H1 (cell line): ENCODE results near the gene RBM44. TPM values are rescaled to one million over a fixed set of nuclear protein-coding genes. Genes with fewer than 3 reads are reported as not detected.

ENCODE experiments used
- ATF3 ChIP-seq: IDR thresholded peaks from 2 replicates; pipeline ENCODE4 v1.6.1; 2011; ENCODE audit warnings: low read depth, mild to moderate bottlenecking, low read length; ENCODE audit not compliant: insufficient read depth
- CHD2 ChIP-seq: IDR thresholded peaks from 2 replicates; pipeline ENCODE4 v1.6.1; 2012; ENCODE audit warnings: low read length, improper control_type of control experiment
- CHD7 ChIP-seq: fragments of 300-600 bp; sonication (generic); IDR thresholded peaks from 2 replicates; pipeline ENCODE4 v1.7.1; 2012; ENCODE audit warnings: low read length, moderate library complexity, mild to moderate bottlenecking, inconsistent platforms; ENCODE audit not compliant: insufficient replicate concordance
- EGR1 ChIP-seq: IDR thresholded peaks from 2 replicates; pipeline ENCODE4 v1.6.1; 2011; ENCODE audit warnings: low read depth, low read length, borderline replicate concordance
- KDM5A ChIP-seq: fragments of 200-600 bp; IDR thresholded peaks from 2 replicates; pipeline ENCODE4 v1.7.1; 2012; ENCODE audit warnings: mild to moderate bottlenecking, low read length, inconsistent platforms, mixed read lengths
- MAX ChIP-seq: IDR thresholded peaks from 2 replicates; pipeline ENCODE4 v1.6.1; 2012; ENCODE audit warnings: inconsistent platforms
- PHF8 ChIP-seq: fragments of 200-600 bp; sonication (generic); conservative IDR thresholded peaks from 2 replicates; pipeline ENCODE4 v1.7.1; 2012; ENCODE audit warnings: low read depth, mild to moderate bottlenecking, inconsistent platforms, low read length, moderate library complexity
- SRF ChIP-seq: IDR thresholded peaks from 2 replicates; pipeline ENCODE4 v1.6.1; 2011; ENCODE audit warnings: mild to moderate bottlenecking, low read depth, low read length, moderate library complexity
- polyA plus RNA-seq, 7 experiments: library from polyadenylated mRNA; depleted of rRNA in 3 of 7; stranded (reverse) in 5 of 7; unstranded in 2 of 7; fragments of >200 nt in 5 of 7; fragments of 200-250 nt in 2 of 7; gene quantifications; 1 replicate in 5 of 7; 2 replicates in 1 of 7; 4 replicates in 1 of 7; pipeline versions ENCODE4 v1.2.1 to v1.2.3, GENCODE V29; 2011 to 2013; ENCODE audit warnings: missing spikeins in 2 of 7, mixed read lengths in 2 of 7
- total RNA-seq: library from RNA; stranded (reverse); fragmentation: NEBNext Ultra II Directional; extraction: Animal tissue kit (Norgen Biotek cat#: 25700); gene quantifications from 2 replicates; pipeline ENCODE4 v1.2.1, GENCODE V29; 2021

Gene RBM44
- total and polyA plus RNA-seq, 2 of the 8 experiments (the other 6 are each of a cell fraction or from before 2014, with no cell fraction given), result 0.12 to 0.43 TPM

GRCh38 chr2:237889811-237890210 lies 91.2 kb downstream of the RBM44 start (continued):
- TF ChIP-seq CHD7, result no peak
- no peak for TF ChIP-seq SRF
- TF ChIP-seq KDM5A, result no peak
- TF ChIP-seq ATF3, result no peak
- no peak for TF ChIP-seq EGR1
- no peak for TF ChIP-seq MAX
- TF ChIP-seq CHD2, result no peak
- no peak for TF ChIP-seq PHF8
